ENCODE measurements around the gene DFFA. TPM values are rescaled to one million over a fixed set of nuclear protein-coding genes. Genes with fewer than 3 reads are reported as not detected.

Gene DFFA
- total and polyA plus RNA-seq, 9 of the 15 experiments (the other 6 are each of a cell fraction or from before 2014, with no cell fraction given), result 39.6 to 74.8 (median 59.2) TPM

GRCh38 chr1:10510520-10511493, 38.5 kb upstream of the DFFA start (continued):
- no peak for TF ChIP-seq SP2 (IDR thresholded peaks at IDR 0.05; ENCODE audit: extremely low read depth, low read depth, low read length, poor library complexity, severe bottlenecking)
- no peak for TF ChIP-seq CBX5 (IDR thresholded peaks at IDR 0.05; ENCODE audit: borderline replicate concordance, low read depth)
- no peak for TF ChIP-seq SNAPC5 (CRISPR knock-in tag; IDR thresholded peaks at IDR 0.05)
- TF ChIP-seq CTBP1 (IDR thresholded peaks at IDR 0.05; ENCODE audit: borderline replicate concordance), result peak; percentile 88
- TF ChIP-seq POLR2AphosphoS2 (IDR thresholded peaks at IDR 0.05; ENCODE audit: low read length), result no peak
- peak; percentile 53; the same call in 1 of the 2 replicates for TF ChIP-seq ZBTB9 (CRISPR knock-in tag; IDR thresholded peaks at IDR 0.05)
- TF ChIP-seq ZFX (CRISPR knock-in tag; IDR thresholded peaks at IDR 0.05), result no peak
- TF ChIP-seq YBX1 (IDR thresholded peaks at IDR 0.05), result no peak
- TF ChIP-seq CHAMP1 (IDR thresholded peaks at IDR 0.05), result 0 out of 2 replicates have a peak, but pooled peaks have one; percentile 15
- TF ChIP-seq FOXP4 (CRISPR knock-in tag; IDR thresholded peaks at IDR 0.05; ENCODE audit: borderline replicate concordance), result 0 out of 2 replicates have a peak, but pooled peaks have one; percentile 34
- no peak for TF ChIP-seq COPS2 (conservative IDR thresholded peaks at IDR 0.05)
- TF ChIP-seq KDM5B (IDR thresholded peaks at IDR 0.05; ENCODE audit: insufficient replicate concordance, low read depth, low read length), result no peak
- TF ChIP-seq HINFP (tag; conservative IDR thresholded peaks at IDR 0.05; ENCODE audit: low read depth), result 0 out of 2 replicates have a peak, but pooled peaks have one; percentile 27
- TF ChIP-seq RNF2 (IDR thresholded peaks at IDR 0.05), result peak; percentile 93
- no peak for TF ChIP-seq ZNF12 (CRISPR knock-in tag; IDR thresholded peaks at IDR 0.05)
- TF ChIP-seq ATF4 (CRISPR knock-in tag; IDR thresholded peaks at IDR 0.05), result no peak
- TF ChIP-seq HNRNPL (IDR thresholded peaks at IDR 0.05; ENCODE audit: low read depth, low read length), result no peak

Measured in K562 (cell line).